ENCODE results near the gene P2RX4. TPM values are rescaled to one million over a fixed set of nuclear protein-coding genes. Genes with fewer than 3 reads are reported as not detected.

The P2RX4 gene
- total and polyA plus RNA-seq, 2 of the 8 experiments (the other 6 are each of a cell fraction or from before 2014, with no cell fraction given), result 9.5 to 12.2 TPM

GRCh38 chr12:121224591-121224990, 14.7 kb downstream of the P2RX4 start:
- FAIRE-seq (no peak), DNase-seq (ENCODE audit: low read depth in 1 of 2, low spot score in 2 of 2) (no peak)
- H3K79me1 ChIP-seq (ENCODE audit: low read depth, low read length), result no peaks in the 10 kb centered on the region
- no peaks in the 10 kb centered on the region for H4K20me1 ChIP-seq (replicated peaks in 1 of 2; ENCODE audit: control insufficient read depth in 1 of 2, insufficient read depth in 2 of 2, low read length in 2 of 2)
- no peak for TF ChIP-seq GABPA (IDR thresholded peaks at IDR 0.05; ENCODE audit: borderline replicate concordance, insufficient read depth, low read length)
- TF ChIP-seq JUN (IDR thresholded peaks at IDR 0.05; ENCODE audit: low read depth, low read length), result no peak
- no peak overlapping the region for H3K14ac ChIP-seq (ENCODE audit: insufficient read length)
- no peaks in the 10 kb centered on the region for H3K9me3 ChIP-seq (ENCODE audit: insufficient read depth in 2 of 2, low read depth in 1 of 2, low read length in 1 of 2)
- H2BK15ac ChIP-seq (ENCODE audit: low read length), result no peak overlapping the region
- no peak overlapping the region for H3K9ac ChIP-seq (replicated peaks in 1 of 4; ENCODE audit: extremely low read depth in 1 of 4, low read depth in 3 of 4, low read length in 3 of 4)
- no peak overlapping the region for H2BK120ac ChIP-seq (replicated peaks; ENCODE audit: low read depth, low read length)
- H3K4me3 ChIP-seq (ENCODE audit: extremely low read depth in 1 of 4, insufficient read depth in 2 of 4, low read depth in 3 of 4, low read length in 4 of 4), result no peak overlapping the region
- POLR2A ChIA-PET (ENCODE audit: partially characterized antibody), result interaction anchor here (1.3 to 3.1 kb wide), 3 partner anchors 8 to 15 kb away, joined by 5 to 12 read pairs (median 6); no protein-coding TSS in a partner anchor
- no peak overlapping the region for H3K4me2 ChIP-seq (ENCODE audit: insufficient read depth in 1 of 2, low read depth in 2 of 2, low read length in 2 of 2)
- CTCF ChIA-PET (ENCODE audit: partially characterized antibody), result interaction anchor here (0.7 to 1.9 kb wide), 10 partner anchors 9 to 642 kb away, joined by 3 to 9 read pairs (median 4); no protein-coding TSS in a partner anchor
- H3K18ac ChIP-seq (ENCODE audit: extremely low read depth, low read length), result no peak overlapping the region; the same call in 1 of the 2 replicates
- H3K4me1 ChIP-seq (replicated peaks in 1 of 4; ENCODE audit: control insufficient read depth in 3 of 4, insufficient read depth in 4 of 4, low read length in 3 of 4), result no peaks in the 10 kb centered on the region
- no peak overlapping the region for H2AFZ ChIP-seq (ENCODE audit: low read length)
- H3K56ac ChIP-seq (replicated peaks; ENCODE audit: insufficient read length, low read depth, low read length), result no peak overlapping the region
- no peak overlapping the region for H3K23ac ChIP-seq (ENCODE audit: insufficient read length)
- no peak overlapping the region for H4K5ac ChIP-seq (ENCODE audit: insufficient read length, low read depth, low read length)
- no peak overlapping the region for H4K91ac ChIP-seq (replicated peaks; ENCODE audit: insufficient read length, low read length)
- 96% methylated on average over 8 of the region's 8 CpGs; no CpG with 5 or more reads in 1 of the 2 experiments for WGBS, 2 experiments (ENCODE audit: extremely low coverage in 1 of 2, insufficient coverage in 1 of 2, insufficient read length in 1 of 2, insufficient replicate concordance in 2 of 2, low coverage in 1 of 2, low lambda C conversion rate in 2 of 2, missing lambda C conversion rate in 1 of 2)
- no peak overlapping the region for H2BK20ac ChIP-seq (ENCODE audit: low read length)
- H3K23me2 ChIP-seq (ENCODE audit: low read depth, low read length), result no peaks in the 10 kb centered on the region; the same call in 1 of the 2 replicates
- no peaks in the 10 kb centered on the region for H3K27me3 ChIP-seq (replicated peaks in 1 of 4; ENCODE audit: control insufficient read depth in 3 of 4, extremely low read depth in 1 of 4, insufficient read depth in 3 of 4, low read length in 3 of 4)
- no peak overlapping the region for H3K4ac ChIP-seq (replicated peaks; ENCODE audit: insufficient read length, low read depth, low read length)
- H2AK5ac ChIP-seq (ENCODE audit: low read depth, low read length), result no peak overlapping the region
- H3K79me2 ChIP-seq (ENCODE audit: control insufficient read depth in 1 of 2, insufficient read depth in 2 of 2, low read length in 2 of 2), result no peaks in the 10 kb centered on the region
- H2BK12ac ChIP-seq (ENCODE audit: low read depth, low read length), result no peak overlapping the region
- H2BK5ac ChIP-seq (ENCODE audit: low read depth, low read length), result no peak overlapping the region
- no peaks in the 10 kb centered on the region for H3K36me3 ChIP-seq (ENCODE audit: control insufficient read depth in 2 of 4, insufficient read depth in 4 of 4, low read length in 3 of 4)
- no peak overlapping the region for H4K8ac ChIP-seq (ENCODE audit: extremely low read depth, insufficient read depth, low read length)
- no peak overlapping the region for H3K27ac ChIP-seq (ENCODE audit: low read depth, low read length)
